NCI-H510A treated with DMSO at 0.1 percent for 48 hours (cell line): ENCODE data around the gene LONP1.
"Not testable (repeated sequence)": the region's sequence is repeated elsewhere in the genome, so short reads cannot be mapped to it uniquely, and the experiment has no call there.

Source experiments
- DNase-seq: peaks from one replicate; lab custom pipeline; 2025; lab: John Stamatoyannopoulos, UW

The LONP1 gene

GRCh38 chr19:5692723-5693194, 27.2 kb downstream of the LONP1 start:
- DNase-seq, result no peak

GRCh38 chr19:5691822-5692722, 27.9 kb downstream of the LONP1 start:
- DNase-seq, result no peak

DNA sequence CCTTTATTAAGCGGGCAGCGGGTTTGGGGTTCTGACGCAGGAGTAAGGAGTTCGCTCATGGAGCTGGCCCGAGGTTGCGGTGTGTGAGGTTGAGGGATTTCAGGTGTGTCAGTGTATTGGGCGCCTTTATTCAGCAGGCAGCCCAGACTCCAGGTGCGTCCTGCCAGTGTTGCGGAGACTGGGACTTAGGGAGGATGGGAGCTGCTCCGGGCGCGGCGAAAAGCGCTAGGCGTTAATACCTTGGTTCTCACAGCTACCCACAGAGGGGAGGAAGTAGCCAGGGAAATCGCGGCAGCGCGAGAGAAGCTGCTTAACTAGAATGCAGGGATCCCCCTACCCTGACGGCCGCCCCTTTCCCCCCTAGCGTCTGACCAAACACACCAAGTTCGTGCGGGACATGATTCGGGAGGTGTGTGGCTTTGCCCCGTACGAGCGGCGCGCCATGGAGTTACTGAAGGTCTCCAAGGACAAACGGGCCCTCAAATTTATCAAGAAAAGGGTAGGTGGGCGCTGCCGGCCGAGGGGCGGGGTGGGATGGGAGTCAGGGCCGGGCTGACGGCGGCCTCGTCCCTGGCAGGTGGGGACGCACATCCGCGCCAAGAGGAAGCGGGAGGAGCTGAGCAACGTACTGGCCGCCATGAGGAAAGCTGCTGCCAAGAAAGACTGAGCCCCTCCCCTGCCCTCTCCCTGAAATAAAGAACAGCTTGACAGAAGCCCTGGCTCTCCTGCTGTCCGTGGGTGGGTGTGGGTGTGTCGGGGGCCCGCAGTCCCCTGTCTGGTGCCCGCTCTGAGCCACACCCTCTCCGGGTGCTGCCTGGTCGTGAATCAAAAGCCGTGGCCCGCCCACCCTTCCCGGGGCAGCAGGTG, 28.8 kb downstream of the LONP1 start:
- DNase-seq, result peak; percentile 16

- DNase-seq, result peak; percentile 98
Measured at GRCh38 chr19:5690125-5690954, 29.6 kb downstream of the LONP1 start, which contains the start of gene RPL36. RPL36 (plus strand) TSS chr19:5690295; CDS start chr19:5690508, 213 bp downstream.

DNA sequence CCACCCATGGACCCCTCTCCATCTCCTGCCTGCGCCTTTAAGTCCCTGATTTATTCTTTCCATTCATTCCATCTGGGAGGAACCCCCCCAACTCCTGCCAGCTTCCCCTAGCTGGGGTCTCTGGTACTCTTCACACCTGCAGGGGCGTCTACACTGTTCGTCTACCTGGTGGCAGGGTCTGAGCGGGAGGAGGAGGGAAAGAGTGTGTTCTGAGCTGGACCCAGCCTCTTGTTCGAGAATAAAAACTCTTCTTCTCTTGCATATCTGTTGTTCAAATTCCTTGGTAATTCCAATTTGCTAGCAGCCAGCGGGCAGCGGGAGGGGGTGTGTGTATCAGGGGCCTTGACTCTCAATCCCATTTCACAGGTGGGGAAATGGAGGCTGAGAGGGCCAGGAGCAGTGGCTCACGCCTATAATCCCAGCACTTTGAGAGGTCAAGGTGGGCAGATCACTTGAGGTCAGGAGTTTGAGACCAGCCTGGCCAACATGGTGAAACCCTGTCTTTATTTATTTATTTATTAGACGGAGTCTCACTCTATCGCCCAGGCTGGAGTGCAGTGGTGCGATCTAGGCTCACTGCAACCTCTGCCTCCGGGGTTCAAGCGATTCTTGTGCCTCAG, 31.6 kb downstream of the LONP1 start:
- DNase-seq, result not testable (repeated sequence)

DNA sequence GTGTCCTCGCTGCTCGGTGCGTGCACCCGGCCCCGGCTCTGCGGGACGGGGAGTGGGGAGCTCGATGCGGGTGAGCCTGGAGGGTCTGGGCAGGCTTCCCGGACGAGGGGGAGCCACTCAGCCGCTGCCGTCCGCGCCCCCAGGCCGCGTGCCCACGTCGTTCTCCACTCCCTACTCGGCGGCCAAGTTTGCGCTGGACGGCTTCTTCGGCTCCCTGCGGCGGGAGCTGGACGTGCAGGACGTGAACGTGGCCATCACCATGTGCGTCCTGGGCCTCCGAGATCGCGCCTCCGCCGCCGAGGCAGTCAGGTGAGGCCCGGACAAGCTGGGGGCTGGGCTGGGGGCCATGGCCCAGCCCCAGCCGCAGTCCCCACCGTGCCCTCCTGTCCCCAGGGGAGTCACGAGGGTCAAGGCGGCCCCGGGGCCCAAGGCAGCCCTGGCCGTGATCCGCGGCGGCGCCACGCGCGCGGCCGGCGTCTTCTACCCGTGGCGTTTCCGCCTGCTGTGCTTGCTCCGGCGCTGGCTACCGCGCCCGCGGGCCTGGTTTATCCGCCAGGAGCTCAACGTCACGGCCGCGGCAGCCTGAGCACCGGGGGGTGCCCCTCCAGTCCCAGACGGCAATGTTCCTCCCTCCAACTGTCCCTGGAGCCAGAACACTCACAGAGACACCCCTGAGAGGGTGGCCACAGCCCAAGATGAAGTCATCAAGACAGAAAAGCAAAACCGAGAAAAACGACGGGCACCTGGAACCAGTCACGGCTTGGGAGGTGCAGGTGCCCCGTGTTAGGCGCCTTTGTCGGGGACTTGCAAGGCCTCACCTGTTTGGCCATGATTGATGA, 32.4 kb downstream of the LONP1 start:
- no peak for DNase-seq

DNA sequence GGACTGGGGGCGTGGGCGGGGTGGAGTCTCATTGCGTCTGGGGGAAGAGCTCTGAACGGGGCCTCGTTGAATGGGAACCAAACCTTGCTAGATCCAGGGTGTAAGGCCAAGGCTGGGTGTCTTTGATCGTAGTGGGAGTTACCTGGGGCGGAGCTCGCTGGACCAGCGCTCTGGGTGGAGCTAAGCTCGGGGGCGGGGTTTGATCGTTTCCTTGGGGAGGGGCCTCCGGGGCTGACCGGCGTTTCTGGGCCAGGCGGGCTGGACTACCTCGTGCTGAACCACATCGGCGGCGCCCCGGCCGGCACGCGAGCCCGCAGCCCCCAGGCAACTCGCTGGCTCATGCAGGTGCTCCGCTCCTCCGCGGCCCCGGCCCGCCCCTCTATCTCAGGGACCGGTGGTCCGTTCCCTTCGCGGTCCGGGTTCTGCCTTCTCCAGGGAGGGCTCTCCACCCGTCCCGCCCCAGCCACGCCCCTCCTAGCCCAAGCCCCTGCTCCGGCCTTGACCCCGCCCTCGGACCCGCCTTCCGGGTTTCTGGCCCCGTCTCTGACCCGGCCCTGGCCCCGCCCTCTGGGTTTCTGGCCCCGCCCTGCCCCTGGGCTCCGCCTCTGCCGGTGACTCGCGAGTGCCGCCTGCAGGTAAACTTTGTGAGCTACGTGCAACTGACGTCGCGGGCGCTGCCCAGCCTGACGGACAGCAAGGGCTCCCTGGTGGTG, 33.1 kb downstream of the LONP1 start:
- DNase-seq, result no peak

- DNase-seq, result no peak
Measured at GRCh38 chr19:5686326-5686646, 33.7 kb downstream of the LONP1 start.

DNA sequence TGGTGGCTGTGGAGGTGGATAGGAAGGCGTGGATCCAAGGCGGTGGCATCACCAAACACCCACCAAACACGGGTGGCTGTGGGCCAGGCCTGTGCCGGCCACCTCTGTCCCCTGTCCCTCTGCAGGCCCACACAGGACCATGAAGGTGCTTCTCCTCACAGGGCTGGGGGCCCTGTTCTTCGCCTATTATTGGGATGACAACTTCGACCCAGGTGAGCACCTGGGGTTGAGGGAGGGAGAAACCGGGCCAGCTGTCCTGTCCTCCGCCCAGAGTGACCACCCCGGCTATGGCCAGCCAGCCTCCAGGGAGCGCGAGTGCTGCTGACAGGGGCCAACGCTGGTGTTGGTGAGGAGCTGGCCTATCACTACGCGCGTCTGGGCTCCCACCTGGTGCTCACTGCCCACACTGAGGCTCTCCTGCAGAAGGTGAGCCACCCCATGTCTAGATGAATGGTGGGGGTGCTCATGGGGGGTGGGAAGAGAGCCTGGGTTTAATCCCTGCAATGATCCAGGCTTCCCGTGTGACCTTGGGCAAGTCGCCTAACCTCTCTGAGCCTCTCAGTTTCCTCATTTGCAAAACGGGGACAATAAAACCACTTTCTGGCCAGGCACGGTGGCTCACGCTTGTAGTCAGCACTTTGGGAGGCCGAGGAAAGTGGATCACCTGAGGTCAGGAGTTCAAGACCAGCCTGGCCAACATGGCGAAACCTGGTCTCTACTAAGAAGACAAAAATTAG, 35.1 kb downstream of the LONP1 start:
- DNase-seq, result no peak

GRCh38 chr19:5683177-5683886, 36.6 kb downstream of the LONP1 start:
- DNase-seq, result no peak

DNA sequence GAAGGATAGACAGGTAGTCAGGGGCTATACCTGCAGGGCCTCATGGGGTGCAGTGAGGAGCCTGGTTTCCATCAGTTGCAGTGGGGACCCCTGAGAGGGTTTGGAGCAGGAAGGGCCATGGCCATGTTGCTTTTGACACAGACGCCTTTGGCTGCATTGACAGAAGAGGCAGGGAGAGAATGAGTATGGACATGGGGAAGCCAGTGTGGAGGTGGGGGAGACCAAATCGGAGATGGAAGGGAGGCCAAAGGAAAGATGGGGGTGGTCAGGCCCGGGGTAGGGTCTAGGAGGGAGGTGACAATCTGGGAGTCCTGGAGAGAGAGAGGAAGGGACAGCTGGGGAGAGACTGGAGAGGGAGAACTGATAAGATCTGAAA, 37.9 kb downstream of the LONP1 start:
- DNase-seq, result no peak

GRCh38 chr19:5681391-5682106, 38.4 kb downstream of the LONP1 start:
- no peak for DNase-seq

- peak; percentile 98 for DNase-seq
Measured at GRCh38 chr19:5680437-5681368, 39.2 kb downstream of the LONP1 start, which contains the start of the genes HSD11B1L and MICOS13. HSD11B1L (plus strand) TSS chr19:5681027; CDS start chr19:5684833, 3,806 bp downstream. MICOS13 (minus strand) TSS chr19:5680516; CDS start chr19:5680486, 30 bp downstream.

GRCh38 chr19:5680084-5680436, 39.9 kb downstream of the LONP1 start:
- DNase-seq, result peak; percentile 77

DNA sequence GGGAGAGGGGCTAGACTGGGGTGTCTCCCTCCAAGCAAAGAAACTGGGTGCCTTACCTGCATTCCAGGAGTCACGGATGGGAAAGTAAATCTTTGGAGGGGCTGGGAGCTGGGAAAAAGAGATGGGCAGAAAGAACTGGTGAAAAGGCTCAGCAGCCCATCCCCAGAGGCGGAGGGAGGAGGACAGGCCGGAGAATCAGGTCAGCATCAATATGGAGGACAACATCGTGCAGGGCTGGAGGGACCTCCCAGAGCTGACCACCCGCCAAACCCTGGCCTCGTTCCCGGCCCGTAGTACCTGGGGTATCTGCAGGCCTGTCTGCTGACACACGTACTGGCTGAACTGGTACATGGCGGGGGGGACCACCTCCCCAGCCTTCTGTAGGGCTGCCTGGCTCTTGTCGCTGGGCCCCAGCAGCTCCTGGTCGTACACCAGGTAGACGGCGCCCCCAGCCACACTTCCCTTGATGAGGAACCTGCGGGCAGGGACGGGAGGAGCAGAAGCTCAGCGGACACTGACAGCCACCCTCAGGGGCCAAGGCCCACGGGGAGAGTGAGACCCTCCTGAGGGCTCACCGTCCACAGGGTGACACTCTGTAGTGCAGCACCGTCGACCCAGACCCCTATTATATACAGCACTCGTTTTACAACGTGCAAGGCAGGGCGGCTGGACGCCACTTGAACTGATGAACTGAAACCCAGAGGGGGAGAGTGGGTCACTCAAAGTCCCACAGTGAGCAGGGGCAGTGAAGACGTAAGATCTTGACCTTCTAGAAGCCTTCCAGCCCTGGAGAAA, 40.5 kb downstream of the LONP1 start:
- no peak for DNase-seq
